Osteoblast (primary cell): ENCODE results near the gene CDKAL1. TPM values are rescaled to one million over a fixed set of nuclear protein-coding genes. Genes with fewer than 3 reads are reported as not detected.

Source experiments
- DNase-seq: peaks from one replicate; pipeline ENCODE4 v3.0.0; 2011; ENCODE audit warnings: low spot score, mixed read lengths; ENCODE audit not compliant: insufficient read length; ENCODE audit errors: missing footprints
- H2AFZ ChIP-seq: 2 replicates; pipeline ENCODE4 v1.6.0; 2011; ENCODE audit warnings: mild to moderate bottlenecking, low read length
- H3K27ac ChIP-seq: 2 replicates; pipeline ENCODE4 v1.5.1; 2011; ENCODE audit warnings: mild to moderate bottlenecking, low read depth, low read length, moderate library complexity
- H3K27me3 ChIP-seq: 2 replicates; pipeline ENCODE4 v1.6.0; 2012; ENCODE audit warnings: mild to moderate bottlenecking, control low read depth, inconsistent platforms, low read length, moderate library complexity; ENCODE audit not compliant: insufficient read depth
- H3K36me3 ChIP-seq: 2 replicates; pipeline ENCODE4 v1.5.1; 2011; ENCODE audit warnings: mild to moderate bottlenecking, low read length, control low read depth, moderate library complexity; ENCODE audit not compliant: insufficient read depth
- H3K4me1 ChIP-seq: 2 replicates; pipeline ENCODE4 v1.5.1; 2011; ENCODE audit warnings: mild to moderate bottlenecking, low read length, control low read depth, moderate library complexity; ENCODE audit not compliant: insufficient read depth
- H3K4me2 ChIP-seq: 2 replicates; pipeline ENCODE4 v1.6.0; 2011; ENCODE audit warnings: mild to moderate bottlenecking, low read length; ENCODE audit not compliant: insufficient read depth
- H3K4me3 ChIP-seq: fragments of 200-600 bp; sonication (generic); 3 replicates; pipeline ENCODE4 v1.5.1; 2012; ENCODE audit warnings: mild to moderate bottlenecking, low read length, inconsistent platforms; ENCODE audit not compliant: insufficient read depth
- H3K79me2 ChIP-seq: 2 replicates; pipeline ENCODE4 v1.6.0; 2012; ENCODE audit warnings: mild to moderate bottlenecking, low read length, control low read depth, inconsistent platforms; ENCODE audit not compliant: insufficient read depth
- H3K9me3 ChIP-seq: 2 replicates; pipeline ENCODE4 v1.5.1; 2011; ENCODE audit warnings: low read depth, low read length, control low read depth
- H4K20me1 ChIP-seq: 2 replicates; pipeline ENCODE4 v1.6.0; 2012; ENCODE audit warnings: mild to moderate bottlenecking, low read length, control low read depth; ENCODE audit not compliant: insufficient read depth
- total RNA-seq: library from RNA; depleted of rRNA; stranded (reverse); fragments of >200 nt; gene quantifications from 2 replicates; pipeline ENCODE4 v1.2.3, GENCODE V29; 2012
- TF ChIP-seq, protein P1 (sequence below): IDR thresholded peaks from 2 replicates; pipeline ENCODE4 v1.5.1; 2011; ENCODE audit warnings: mild to moderate bottlenecking, low read depth, low read length, moderate library complexity; ENCODE audit errors: extremely low read depth

Gene CDKAL1
- total RNA-seq, 1 donor, result 18.5 TPM

- TF ChIP-seq, protein P1, sequence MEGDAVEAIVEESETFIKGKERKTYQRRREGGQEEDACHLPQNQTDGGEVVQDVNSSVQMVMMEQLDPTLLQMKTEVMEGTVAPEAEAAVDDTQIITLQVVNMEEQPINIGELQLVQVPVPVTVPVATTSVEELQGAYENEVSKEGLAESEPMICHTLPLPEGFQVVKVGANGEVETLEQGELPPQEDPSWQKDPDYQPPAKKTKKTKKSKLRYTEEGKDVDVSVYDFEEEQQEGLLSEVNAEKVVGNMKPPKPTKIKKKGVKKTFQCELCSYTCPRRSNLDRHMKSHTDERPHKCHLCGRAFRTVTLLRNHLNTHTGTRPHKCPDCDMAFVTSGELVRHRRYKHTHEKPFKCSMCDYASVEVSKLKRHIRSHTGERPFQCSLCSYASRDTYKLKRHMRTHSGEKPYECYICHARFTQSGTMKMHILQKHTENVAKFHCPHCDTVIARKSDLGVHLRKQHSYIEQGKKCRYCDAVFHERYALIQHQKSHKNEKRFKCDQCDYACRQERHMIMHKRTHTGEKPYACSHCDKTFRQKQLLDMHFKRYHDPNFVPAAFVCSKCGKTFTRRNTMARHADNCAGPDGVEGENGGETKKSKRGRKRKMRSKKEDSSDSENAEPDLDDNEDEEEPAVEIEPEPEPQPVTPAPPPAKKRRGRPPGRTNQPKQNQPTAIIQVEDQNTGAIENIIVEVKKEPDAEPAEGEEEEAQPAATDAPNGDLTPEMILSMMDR, result no peak
- Histone ChIP-seq H3K4me1 (no peaks in the 10 kb centered on the region), H3K27ac (no peak overlapping the region), H3K4me3 (no peak overlapping the region), H3K79me2 (no peaks in the 10 kb centered on the region), H3K36me3 (no peaks in the 10 kb centered on the region), H4K20me1 (no peaks in the 10 kb centered on the region), H3K27me3 (no peaks in the 10 kb centered on the region), H3K9me3 (no peaks in the 10 kb centered on the region), H2AFZ (no peak overlapping the region), H3K4me2 (no peak overlapping the region)
- no peak for DNase-seq
Observed at GRCh38 chr6:20732896-20733295, 198.6 kb downstream of the CDKAL1 start.

DNA sequence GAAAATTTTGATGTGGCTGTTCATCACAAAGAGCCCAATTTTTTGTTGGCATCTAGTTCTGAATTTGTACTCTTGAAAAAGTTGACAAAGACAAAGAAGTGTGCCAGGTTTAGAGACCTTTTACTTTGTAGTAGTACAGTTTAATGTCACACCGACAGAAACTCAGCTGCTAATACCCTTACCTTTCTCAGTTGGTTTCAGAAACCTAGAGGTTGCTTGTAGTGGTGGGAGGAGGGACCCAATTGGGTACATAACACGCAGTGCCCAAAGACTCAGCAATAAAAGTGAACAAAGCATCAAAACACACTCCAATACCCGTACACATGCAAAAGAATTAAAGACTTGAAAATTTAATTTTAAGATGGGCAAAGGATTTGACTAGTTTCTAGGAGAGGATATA lies 203.7 kb downstream of the CDKAL1 start:
- Histone ChIP-seq H3K79me2 (no peaks in the 10 kb centered on the region), H2AFZ (no peak overlapping the region), H3K27ac (no peak overlapping the region), H3K4me2 (no peak overlapping the region), H3K36me3 (no peaks in the 10 kb centered on the region), H3K9me3 (no peaks in the 10 kb centered on the region), H3K4me1 (no peaks in the 10 kb centered on the region), H4K20me1 (no peaks in the 10 kb centered on the region), H3K27me3 (no peaks in the 10 kb centered on the region), H3K4me3 (no peak overlapping the region)
- no peak for DNase-seq
- TF ChIP-seq, protein P1, result no peak

GRCh38 chr6:20740088-20740487 lies 205.8 kb downstream of the CDKAL1 start:
- TF ChIP-seq, protein P1, result no peak
- Histone ChIP-seq H3K79me2 (no peaks in the 10 kb centered on the region), H3K27ac (no peak overlapping the region), H3K27me3 (no peaks in the 10 kb centered on the region), H3K4me1 (no peaks in the 10 kb centered on the region), H4K20me1 (no peaks in the 10 kb centered on the region), H2AFZ (no peak overlapping the region), H3K4me2 (no peak overlapping the region), H3K4me3 (no peak overlapping the region), H3K9me3 (no peaks in the 10 kb centered on the region), H3K36me3 (no peaks in the 10 kb centered on the region)
- no peak for DNase-seq

DNA sequence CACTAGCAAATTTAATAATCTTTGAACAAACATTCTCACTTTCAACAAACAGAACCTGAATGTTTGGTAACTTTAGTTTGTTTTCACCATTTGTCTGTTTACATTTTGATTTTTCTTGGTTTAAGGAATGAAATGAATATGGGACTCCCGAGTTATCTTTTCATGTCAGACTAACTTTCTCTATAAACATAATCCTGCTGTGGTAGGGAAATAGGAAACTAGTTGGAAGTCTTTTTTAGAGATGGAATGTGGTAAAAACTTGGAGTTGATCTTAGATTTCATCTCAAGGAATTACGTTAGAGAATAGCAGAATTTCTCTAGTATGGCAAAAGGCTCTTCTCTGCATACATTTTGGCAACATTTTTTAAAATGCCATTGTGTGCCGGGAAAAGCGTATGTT lies 206.5 kb downstream of the CDKAL1 start:
- H3K27me3 ChIP-seq, result no peaks in the 10 kb centered on the region
- peaks cover under 1% of the 10 kb centered on the region for H3K4me1 ChIP-seq
- no peak overlapping the region for H3K4me3 ChIP-seq
- no peak overlapping the region for H2AFZ ChIP-seq
- TF ChIP-seq, protein P1, result no peak
- H3K9me3 ChIP-seq, result no peaks in the 10 kb centered on the region
- H4K20me1 ChIP-seq, result no peaks in the 10 kb centered on the region
- no peaks in the 10 kb centered on the region for H3K79me2 ChIP-seq
- no peak for DNase-seq
- no peaks in the 10 kb centered on the region for H3K36me3 ChIP-seq
- no peak overlapping the region for H3K27ac ChIP-seq
- no peak overlapping the region for H3K4me2 ChIP-seq
